SU-DHL-6 (cell line): Measurements from ENCODE around the gene PLSCR3.

Experiments used
- EZH2phosphoT487 ChIP-seq: fragments of 200-600 bp; sonication (generic), shearing (Covaris generic); conservative IDR thresholded peaks from 2 replicates; pipeline ENCODE4 v1.6.1; 2018; ENCODE audit warnings: mild to moderate bottlenecking, antibody characterized with exemption, low read length, moderate library complexity, mixed read lengths
- TF ChIP-seq, protein P1 (sequence below): fragments of 200-600 bp; sonication (generic); IDR thresholded peaks from one replicate; pipeline ENCODE4 v1.5.1; 2017; ENCODE audit warnings: antibody characterized with exemption, mild to moderate bottlenecking, low read length, moderate library complexity; ENCODE audit not compliant: insufficient read depth, poor library complexity, severe bottlenecking

GRCh38 chr17:7440834-7441195, 46.5 kb upstream of the PLSCR3 start:
- TF ChIP-seq, protein P1, sequence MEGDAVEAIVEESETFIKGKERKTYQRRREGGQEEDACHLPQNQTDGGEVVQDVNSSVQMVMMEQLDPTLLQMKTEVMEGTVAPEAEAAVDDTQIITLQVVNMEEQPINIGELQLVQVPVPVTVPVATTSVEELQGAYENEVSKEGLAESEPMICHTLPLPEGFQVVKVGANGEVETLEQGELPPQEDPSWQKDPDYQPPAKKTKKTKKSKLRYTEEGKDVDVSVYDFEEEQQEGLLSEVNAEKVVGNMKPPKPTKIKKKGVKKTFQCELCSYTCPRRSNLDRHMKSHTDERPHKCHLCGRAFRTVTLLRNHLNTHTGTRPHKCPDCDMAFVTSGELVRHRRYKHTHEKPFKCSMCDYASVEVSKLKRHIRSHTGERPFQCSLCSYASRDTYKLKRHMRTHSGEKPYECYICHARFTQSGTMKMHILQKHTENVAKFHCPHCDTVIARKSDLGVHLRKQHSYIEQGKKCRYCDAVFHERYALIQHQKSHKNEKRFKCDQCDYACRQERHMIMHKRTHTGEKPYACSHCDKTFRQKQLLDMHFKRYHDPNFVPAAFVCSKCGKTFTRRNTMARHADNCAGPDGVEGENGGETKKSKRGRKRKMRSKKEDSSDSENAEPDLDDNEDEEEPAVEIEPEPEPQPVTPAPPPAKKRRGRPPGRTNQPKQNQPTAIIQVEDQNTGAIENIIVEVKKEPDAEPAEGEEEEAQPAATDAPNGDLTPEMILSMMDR, result no peak
- no peak for TF ChIP-seq EZH2phosphoT487
